Activated naive CD4-positive, alpha-beta T cell (primary cell): Measurements from ENCODE around the gene PPP4R3C.
"Not testable (repeated sequence)": the region's sequence is repeated elsewhere in the genome, so short reads cannot be mapped to it uniquely, and the experiment has no call there.

Experiments used
- DNase-seq, 4 experiments: peaks; one replicate each; lab custom pipeline; 2025; lab: John Stamatoyannopoulos, UW

The PPP4R3C gene

GRCh38 chrX:27463187-27463586 is at the start of gene PPP4R3C:
Gene PPP4R3C (minus strand): TSS chrX:27463341. CDS start chrX:27463296, 45 bp downstream.
- DNase-seq = no peak

- no peak for DNase-seq
Observed at GRCh38 chrX:27491397-27491796, 28.3 kb upstream of the PPP4R3C start.

- no peak for DNase-seq
Observed at GRCh38 chrX:27466051-27466450, 2.9 kb upstream of the PPP4R3C start.

GRCh38 chrX:27465036-27465435 is 1.9 kb upstream of the PPP4R3C start:
- DNase-seq = no peak

GRCh38 chrX:27459129-27459528 is 4.0 kb downstream of the PPP4R3C start:
- DNase-seq = not testable (repeated sequence)

GRCh38 chrX:27458544-27458943 is 4.6 kb downstream of the PPP4R3C start:
- DNase-seq = not testable (repeated sequence)

GRCh38 chrX:27451324-27451723 is 11.8 kb downstream of the PPP4R3C start:
- no peak for DNase-seq

GRCh38 chrX:27446423-27446822 is 16.7 kb downstream of the PPP4R3C start:
- no peak for DNase-seq

GRCh38 chrX:27445438-27445837 is 17.7 kb downstream of the PPP4R3C start:
- no peak for DNase-seq

GRCh38 chrX:27444093-27444908 is 18.8 kb downstream of the PPP4R3C start:
- DNase-seq = no peak

- not testable (repeated sequence) for DNase-seq
Observed at GRCh38 chrX:27442392-27442791, 20.7 kb downstream of the PPP4R3C start.

GRCh38 chrX:27439771-27440170 is 23.4 kb downstream of the PPP4R3C start:
- no peak for DNase-seq

GRCh38 chrX:27438937-27439336 is 24.2 kb downstream of the PPP4R3C start:
- DNase-seq = no peak

- DNase-seq = no peak
Observed at GRCh38 chrX:27435031-27435430, 28.1 kb downstream of the PPP4R3C start.
